ENCODE results near the gene CEP152. TPM values are rescaled to one million over a fixed set of nuclear protein-coding genes. Genes with fewer than 3 reads are reported as not detected.

The CEP152 gene
- total RNA-seq, 1 donor from 2014 or later: 4.2 TPM

DNA sequence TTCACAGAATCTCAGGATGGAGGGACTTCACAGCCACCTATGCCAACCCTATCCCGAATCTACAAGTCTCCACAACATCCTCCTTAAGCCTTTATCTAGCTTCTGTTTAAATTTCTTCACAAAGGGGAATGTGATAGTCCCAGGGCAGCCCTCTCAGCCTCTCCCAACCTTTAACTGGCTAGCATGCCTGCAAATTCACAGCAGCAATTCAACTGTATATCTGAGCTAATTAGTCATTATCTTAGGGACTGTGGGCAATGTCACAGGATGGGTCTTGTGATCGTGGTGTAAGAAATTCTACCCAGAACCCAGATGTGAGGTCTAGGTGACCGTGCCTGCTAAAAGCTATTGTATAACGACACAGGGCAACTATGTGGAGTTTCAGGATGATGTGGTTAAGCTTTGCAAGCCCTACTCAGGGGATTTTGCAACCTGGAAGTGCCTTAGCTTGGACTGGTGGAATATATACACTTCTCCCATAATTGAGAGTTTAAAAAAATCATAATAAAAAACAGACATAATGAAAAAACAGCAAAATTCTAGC is 99.8 kb downstream of the CEP152 start:
- no peaks in the 10 kb centered on the region for H3K4me1 ChIP-seq (ENCODE audit: insufficient read depth, low read length)
- peak; percentile 18 for DNase-seq (ENCODE audit: low read depth)
- no peak overlapping the region for H3K27ac ChIP-seq (ENCODE audit: low read depth, low read length)
- no peaks in the 10 kb centered on the region for H3K9me3 ChIP-seq (ENCODE audit: insufficient read depth, low read depth, low read length)
- no peak overlapping the region for H3K9ac ChIP-seq (ENCODE audit: low read length)
- H3K36me3 Mint-ChIP-seq (ENCODE audit: low read depth, unreplicated experiment): no peaks in the 10 kb centered on the region
- no peak overlapping the region for H2AFZ ChIP-seq (ENCODE audit: low read depth, low read length)
- peaks cover 4% of the 10 kb centered on the region for H3K9me3 Mint-ChIP-seq (ENCODE audit: unreplicated experiment)
- no peaks in the 10 kb centered on the region for H4K20me1 ChIP-seq (ENCODE audit: insufficient read depth, low read length)
- H3K4me2 ChIP-seq (ENCODE audit: low read length): no peak overlapping the region
- peaks cover 5% of the 10 kb centered on the region for H3K4me1 Mint-ChIP-seq (ENCODE audit: low read depth, unreplicated experiment)
- no peaks in the 10 kb centered on the region for H3K79me2 ChIP-seq (ENCODE audit: insufficient read depth, low read length)
- no peak overlapping the region for H3K4me3 ChIP-seq (ENCODE audit: insufficient read depth, low read depth, low read length)
- H3K4me3 Mint-ChIP-seq (ENCODE audit: unreplicated experiment): no peak overlapping the region
- no peaks in the 10 kb centered on the region for H3K27me3 ChIP-seq (ENCODE audit: insufficient read depth, low read length)
- H3K27me3 Mint-ChIP-seq (ENCODE audit: low read depth, unreplicated experiment): no peaks in the 10 kb centered on the region
- no peak for TF ChIP-seq EZH2 (IDR thresholded peaks at IDR 0.05; ENCODE audit: insufficient read depth, low read length)
- TF ChIP-seq, protein P1, sequence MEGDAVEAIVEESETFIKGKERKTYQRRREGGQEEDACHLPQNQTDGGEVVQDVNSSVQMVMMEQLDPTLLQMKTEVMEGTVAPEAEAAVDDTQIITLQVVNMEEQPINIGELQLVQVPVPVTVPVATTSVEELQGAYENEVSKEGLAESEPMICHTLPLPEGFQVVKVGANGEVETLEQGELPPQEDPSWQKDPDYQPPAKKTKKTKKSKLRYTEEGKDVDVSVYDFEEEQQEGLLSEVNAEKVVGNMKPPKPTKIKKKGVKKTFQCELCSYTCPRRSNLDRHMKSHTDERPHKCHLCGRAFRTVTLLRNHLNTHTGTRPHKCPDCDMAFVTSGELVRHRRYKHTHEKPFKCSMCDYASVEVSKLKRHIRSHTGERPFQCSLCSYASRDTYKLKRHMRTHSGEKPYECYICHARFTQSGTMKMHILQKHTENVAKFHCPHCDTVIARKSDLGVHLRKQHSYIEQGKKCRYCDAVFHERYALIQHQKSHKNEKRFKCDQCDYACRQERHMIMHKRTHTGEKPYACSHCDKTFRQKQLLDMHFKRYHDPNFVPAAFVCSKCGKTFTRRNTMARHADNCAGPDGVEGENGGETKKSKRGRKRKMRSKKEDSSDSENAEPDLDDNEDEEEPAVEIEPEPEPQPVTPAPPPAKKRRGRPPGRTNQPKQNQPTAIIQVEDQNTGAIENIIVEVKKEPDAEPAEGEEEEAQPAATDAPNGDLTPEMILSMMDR (IDR thresholded peaks at IDR 0.05; ENCODE audit: insufficient read depth, low read depth, low read length): no peak
- no peaks in the 10 kb centered on the region for H3K36me3 ChIP-seq (ENCODE audit: insufficient read depth, low read length)
- FAIRE-seq: no peak
- no peak overlapping the region for H3K27ac Mint-ChIP-seq (ENCODE audit: unreplicated experiment)

DNA sequence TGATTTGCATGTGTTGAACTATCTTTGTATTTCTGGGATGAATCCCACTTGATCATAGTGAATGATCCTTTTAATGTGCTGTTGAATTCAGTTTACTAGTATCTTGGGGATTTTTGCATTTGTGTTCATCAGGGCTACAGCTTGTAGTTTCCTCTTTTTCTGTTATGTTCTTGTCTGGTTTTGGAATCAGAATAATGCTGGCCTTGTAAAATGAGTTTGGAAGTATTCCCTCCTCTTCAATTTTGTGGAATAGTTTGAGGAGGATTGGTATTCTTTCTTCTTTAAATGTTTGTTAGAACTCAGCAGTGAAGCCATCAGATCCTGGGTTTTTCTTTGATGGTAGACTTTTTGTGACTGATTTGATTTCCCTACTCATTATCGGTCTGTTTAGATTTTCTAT is 102.2 kb downstream of the CEP152 start:
- Histone ChIP-seq H3K9me3 (ENCODE audit: insufficient read depth, low read depth, low read length) (peaks cover 4% of the 10 kb centered on the region), H3K79me2 (ENCODE audit: insufficient read depth, low read length) (no peaks in the 10 kb centered on the region), H3K36me3 (ENCODE audit: insufficient read depth, low read length) (no peaks in the 10 kb centered on the region), H3K4me1 (ENCODE audit: insufficient read depth, low read length) (no peaks in the 10 kb centered on the region), H4K20me1 (ENCODE audit: insufficient read depth, low read length) (no peaks in the 10 kb centered on the region), H2AFZ (ENCODE audit: low read depth, low read length) (no peak overlapping the region), H3K9ac (ENCODE audit: low read length) (no peak overlapping the region), H3K27ac (ENCODE audit: low read depth, low read length) (no peak overlapping the region), H3K4me2 (ENCODE audit: low read length) (no peak overlapping the region), H3K27me3 (ENCODE audit: insufficient read depth, low read length) (no peaks in the 10 kb centered on the region), H3K4me3 (ENCODE audit: insufficient read depth, low read depth, low read length) (no peak overlapping the region)
- DNase-seq (ENCODE audit: low read depth) (no peak), FAIRE-seq (peak; percentile 65)
- TF ChIP-seq, protein P1 (IDR thresholded peaks at IDR 0.05; ENCODE audit: insufficient read depth, low read depth, low read length): no peak
- TF ChIP-seq EZH2 (IDR thresholded peaks at IDR 0.05; ENCODE audit: insufficient read depth, low read length): no peak
- Mint-ChIP-seq H3K9me3 (ENCODE audit: unreplicated experiment) (peaks cover 5% of the 10 kb centered on the region), H3K4me1 (ENCODE audit: low read depth, unreplicated experiment) (peaks cover 7% of the 10 kb centered on the region), H3K4me3 (ENCODE audit: unreplicated experiment) (no peak overlapping the region), H3K36me3 (ENCODE audit: low read depth, unreplicated experiment) (peaks cover 2% of the 10 kb centered on the region), H3K27ac (ENCODE audit: unreplicated experiment) (no peak overlapping the region), H3K27me3 (ENCODE audit: low read depth, unreplicated experiment) (no peaks in the 10 kb centered on the region)

GRCh38 chr15:48705381-48705780 is 105.5 kb downstream of the CEP152 start:
- Mint-ChIP-seq H3K27ac (ENCODE audit: unreplicated experiment) (no peak overlapping the region), H3K9me3 (ENCODE audit: unreplicated experiment) (peaks cover 5% of the 10 kb centered on the region), H3K4me1 (ENCODE audit: low read depth, unreplicated experiment) (peaks cover 11% of the 10 kb centered on the region), H3K4me3 (ENCODE audit: unreplicated experiment) (no peak overlapping the region), H3K36me3 (ENCODE audit: low read depth, unreplicated experiment) (peaks cover 2% of the 10 kb centered on the region), H3K27me3 (ENCODE audit: low read depth, unreplicated experiment) (no peaks in the 10 kb centered on the region)
- no peak for TF ChIP-seq EZH2 (IDR thresholded peaks at IDR 0.05; ENCODE audit: insufficient read depth, low read length)
- TF ChIP-seq, protein P1 (IDR thresholded peaks at IDR 0.05; ENCODE audit: insufficient read depth, low read depth, low read length): no peak
- no peak for DNase-seq (ENCODE audit: low read depth)
- Histone ChIP-seq H2AFZ (ENCODE audit: low read depth, low read length) (no peak overlapping the region), H3K4me1 (ENCODE audit: insufficient read depth, low read length) (peaks cover 7% of the 10 kb centered on the region), H3K79me2 (ENCODE audit: insufficient read depth, low read length) (no peaks in the 10 kb centered on the region), H3K27me3 (ENCODE audit: insufficient read depth, low read length) (no peaks in the 10 kb centered on the region), H3K36me3 (ENCODE audit: insufficient read depth, low read length) (no peaks in the 10 kb centered on the region), H3K27ac (ENCODE audit: low read depth, low read length) (no peak overlapping the region), H3K9me3 (ENCODE audit: insufficient read depth, low read depth, low read length) (peaks cover 4% of the 10 kb centered on the region), H3K4me2 (ENCODE audit: low read length) (no peak overlapping the region), H4K20me1 (ENCODE audit: insufficient read depth, low read length) (no peaks in the 10 kb centered on the region), H3K4me3 (ENCODE audit: insufficient read depth, low read depth, low read length) (no peak overlapping the region), H3K9ac (ENCODE audit: low read length) (no peak overlapping the region)
- no peak for FAIRE-seq

All from astrocyte (in vitro differentiated cells and primary cell).